Measurements from ENCODE around the gene KRTAP19-1. TPM values are rescaled to one million over a fixed set of nuclear protein-coding genes. Genes with fewer than 3 reads are reported as not detected.
A peak's percentile ranks its signal among the peaks of the same experiment; 100 is the strongest.

Gene KRTAP19-1
- total RNA-seq, 2 donors from 2014 or later, result not detected

GRCh38 chr21:30463713-30464112, 16.5 kb downstream of the KRTAP19-1 start:
- H3K9me3 Mint-ChIP-seq, result no peaks in the 10 kb centered on the region
- H3K4me1 Mint-ChIP-seq (ENCODE audit: low read depth), result no peaks in the 10 kb centered on the region
- no peak overlapping the region for H3K4me3 Mint-ChIP-seq
- DNase-seq (no peak), ATAC-seq (replicated peaks in 1 of 2) (no peak)
- H3K27ac Mint-ChIP-seq, result no peak overlapping the region
- no peaks in the 10 kb centered on the region for H3K36me3 Mint-ChIP-seq (ENCODE audit: insufficient read depth in 2 of 2)
- peaks cover 6% of the 10 kb centered on the region for H3K27me3 Mint-ChIP-seq (ENCODE audit: low read depth)

- DNase-seq (no peak), ATAC-seq (replicated peaks in 1 of 2) (no peak)
- H3K27ac Mint-ChIP-seq, result no peak overlapping the region
- H3K36me3 Mint-ChIP-seq (ENCODE audit: insufficient read depth in 2 of 2), result no peaks in the 10 kb centered on the region
- H3K27me3 Mint-ChIP-seq (ENCODE audit: low read depth), result no peaks in the 10 kb centered on the region
- H3K9me3 Mint-ChIP-seq, result no peaks in the 10 kb centered on the region
- peaks cover 4% of the 10 kb centered on the region for H3K4me1 Mint-ChIP-seq (ENCODE audit: low read depth)
- no peak overlapping the region for H3K4me3 Mint-ChIP-seq
Measured at GRCh38 chr21:30448514-30448913, 31.7 kb downstream of the KRTAP19-1 start.

- H3K27me3 Mint-ChIP-seq (ENCODE audit: low read depth), result no peaks in the 10 kb centered on the region
- no peaks in the 10 kb centered on the region for H3K9me3 Mint-ChIP-seq
- H3K4me1 Mint-ChIP-seq (ENCODE audit: low read depth), result peaks cover 4% of the 10 kb centered on the region
- H3K4me3 Mint-ChIP-seq, result no peak overlapping the region
- H3K27ac Mint-ChIP-seq, result no peak overlapping the region
- ATAC-seq (replicated peaks in 1 of 2), result no peak
- no peaks in the 10 kb centered on the region for H3K36me3 Mint-ChIP-seq (ENCODE audit: insufficient read depth in 2 of 2)
- no peak for DNase-seq
Measured at GRCh38 chr21:30447056-30447455, 33.1 kb downstream of the KRTAP19-1 start.

GRCh38 chr21:30444204-30444603, 36.0 kb downstream of the KRTAP19-1 start:
- Mint-ChIP-seq H3K27me3 (ENCODE audit: low read depth) (no peaks in the 10 kb centered on the region), H3K36me3 (ENCODE audit: insufficient read depth in 2 of 2) (no peaks in the 10 kb centered on the region), H3K4me1 (ENCODE audit: low read depth) (peaks cover 4% of the 10 kb centered on the region), H3K27ac (no peak overlapping the region), H3K9me3 (no peaks in the 10 kb centered on the region), H3K4me3 (no peak overlapping the region)
- DNase-seq, result no peak
- ATAC-seq (replicated peaks in 1 of 2), result no peak

- DNase-seq, result no peak
- Mint-ChIP-seq H3K27me3 (ENCODE audit: low read depth) (no peaks in the 10 kb centered on the region), H3K9me3 (no peaks in the 10 kb centered on the region), H3K4me3 (no peak overlapping the region), H3K36me3 (ENCODE audit: insufficient read depth in 2 of 2) (no peaks in the 10 kb centered on the region), H3K27ac (no peak overlapping the region), H3K4me1 (ENCODE audit: low read depth) (peaks cover 4% of the 10 kb centered on the region)
- ATAC-seq (replicated peaks in 1 of 2), result no peak
Measured at GRCh38 chr21:30443226-30443625, 36.9 kb downstream of the KRTAP19-1 start.

- Mint-ChIP-seq H3K27me3 (ENCODE audit: low read depth) (no peaks in the 10 kb centered on the region), H3K36me3 (ENCODE audit: insufficient read depth in 2 of 2) (no peaks in the 10 kb centered on the region), H3K27ac (no peak within 1 kb of the TSS), H3K4me3 (no peak within 1 kb of the TSS), H3K9me3 (no peaks in the 10 kb centered on the region), H3K4me1 (ENCODE audit: low read depth) (no peaks in the 10 kb centered on the region)
- ATAC-seq (replicated peaks in 1 of 2) (no peak), DNase-seq (no peak)
Measured at GRCh38 chr21:30439975-30440374, 40.2 kb downstream of the KRTAP19-1 start, which contains the start of gene KRTAP15-1. Gene KRTAP15-1 (plus strand): TSS chr21:30440275. CDS start chr21:30440328, 53 bp downstream.

GRCh38 chr21:30437010-30437565, 43.1 kb downstream of the KRTAP19-1 start:
- DNase-seq (no peak), ATAC-seq (replicated peaks in 1 of 2) (no peak)
- Mint-ChIP-seq H3K36me3 (ENCODE audit: insufficient read depth in 2 of 2) (no peaks in the 10 kb centered on the region), H3K4me3 (no peak overlapping the region), H3K27me3 (ENCODE audit: low read depth) (no peaks in the 10 kb centered on the region), H3K27ac (no peak overlapping the region), H3K4me1 (ENCODE audit: low read depth) (no peaks in the 10 kb centered on the region), H3K9me3 (no peaks in the 10 kb centered on the region)

GRCh38 chr21:30434033-30434631, 46.0 kb downstream of the KRTAP19-1 start:
- no peak overlapping the region for H3K4me3 Mint-ChIP-seq
- H3K27ac Mint-ChIP-seq, result no peak overlapping the region
- H3K9me3 Mint-ChIP-seq, result no peaks in the 10 kb centered on the region
- DNase-seq (peak; percentile 18 to 24), ATAC-seq (replicated peaks in 1 of 2) (no peak)
- H3K4me1 Mint-ChIP-seq (ENCODE audit: low read depth), result no peaks in the 10 kb centered on the region
- no peaks in the 10 kb centered on the region for H3K36me3 Mint-ChIP-seq (ENCODE audit: insufficient read depth in 2 of 2)
- no peaks in the 10 kb centered on the region for H3K27me3 Mint-ChIP-seq (ENCODE audit: low read depth)

- Mint-ChIP-seq H3K9me3 (no peaks in the 10 kb centered on the region), H3K27ac (no peak within 1 kb of the TSS), H3K4me1 (ENCODE audit: low read depth) (no peaks in the 10 kb centered on the region), H3K36me3 (ENCODE audit: insufficient read depth in 2 of 2) (no peaks in the 10 kb centered on the region), H3K27me3 (ENCODE audit: low read depth) (no peaks in the 10 kb centered on the region), H3K4me3 (no peak within 1 kb of the TSS)
- ATAC-seq (replicated peaks in 1 of 2), result no peak
- DNase-seq, result no peak
Measured at GRCh38 chr21:30430170-30430655, 50.0 kb downstream of the KRTAP19-1 start, which contains the start of gene KRTAP13-4. Gene KRTAP13-4 (plus strand): TSS chr21:30430220. CDS start chr21:30430276, 56 bp downstream.

Other genes with a start within 250 kb of the KRTAP19-1 start
- gene KRTAP24-1, start 197.4 kb downstream of the KRTAP19-1 start, total RNA-seq, result not detected
- not detected for gene KRTAP25-1, start 190.9 kb downstream of the KRTAP19-1 start, total RNA-seq
- not detected for gene KRTAP26-1, start 160.1 kb downstream of the KRTAP19-1 start, total RNA-seq
- not detected for gene KRTAP27-1, start 142.7 kb downstream of the KRTAP19-1 start, total RNA-seq
- not detected for gene KRTAP23-1, start 131.8 kb downstream of the KRTAP19-1 start, total RNA-seq
- gene KRTAP13-2, start 108.1 kb downstream of the KRTAP19-1 start, total RNA-seq, result not detected
- not detected for gene KRTAP13-1, start 84.3 kb downstream of the KRTAP19-1 start, total RNA-seq
- gene KRTAP13-3, start 54.4 kb downstream of the KRTAP19-1 start, total RNA-seq, result not detected
- not detected for gene KRTAP13-4, start 50.1 kb downstream of the KRTAP19-1 start, total RNA-seq
- gene KRTAP15-1, start 40.1 kb downstream of the KRTAP19-1 start, total RNA-seq, result not detected
- not detected for gene KRTAP19-2, start 7.1 kb upstream of the KRTAP19-1 start, total RNA-seq
- not detected for gene KRTAP19-3, start 11.6 kb upstream of the KRTAP19-1 start, total RNA-seq
- not detected for gene KRTAP19-4, start 16.8 kb upstream of the KRTAP19-1 start, total RNA-seq
- not detected for gene KRTAP19-5, start 21.8 kb upstream of the KRTAP19-1 start, total RNA-seq
- not detected for gene KRTAP19-6, start 61.5 kb upstream of the KRTAP19-1 start, total RNA-seq
- not detected for gene KRTAP19-7, start 80.9 kb upstream of the KRTAP19-1 start, total RNA-seq
- not detected for gene KRTAP22-2, start 110.0 kb upstream of the KRTAP19-1 start, total RNA-seq
- not detected for gene KRTAP6-3, start 112.1 kb upstream of the KRTAP19-1 start, total RNA-seq
- not detected for gene KRTAP6-2, start 118.5 kb upstream of the KRTAP19-1 start, total RNA-seq
- gene KRTAP22-1, start 120.7 kb upstream of the KRTAP19-1 start, total RNA-seq, result not detected
- not detected for gene KRTAP6-1, start 133.6 kb upstream of the KRTAP19-1 start, total RNA-seq
- not detected for gene KRTAP20-1, start 136.1 kb upstream of the KRTAP19-1 start, total RNA-seq
- not detected for gene KRTAP20-4, start 140.3 kb upstream of the KRTAP19-1 start, total RNA-seq
- gene KRTAP20-2, start 154.8 kb upstream of the KRTAP19-1 start, total RNA-seq, result not detected
- not detected for gene KRTAP20-3, start 162.5 kb upstream of the KRTAP19-1 start, total RNA-seq
- gene KRTAP21-3, start 238.4 kb upstream of the KRTAP19-1 start, total RNA-seq, result not detected